ENCODE results near the gene BMPER.

BMPER gene

GRCh38 chr7:33887266-33887975, 17.9 kb upstream of the BMPER start:
- no peaks in the 10 kb centered on the region for H3F3A ChIP-seq (ENCODE audit: insufficient read depth)
- no peaks in the 10 kb centered on the region for H3K9me3 ChIP-seq (ENCODE audit: insufficient read depth, low read length)

DNA sequence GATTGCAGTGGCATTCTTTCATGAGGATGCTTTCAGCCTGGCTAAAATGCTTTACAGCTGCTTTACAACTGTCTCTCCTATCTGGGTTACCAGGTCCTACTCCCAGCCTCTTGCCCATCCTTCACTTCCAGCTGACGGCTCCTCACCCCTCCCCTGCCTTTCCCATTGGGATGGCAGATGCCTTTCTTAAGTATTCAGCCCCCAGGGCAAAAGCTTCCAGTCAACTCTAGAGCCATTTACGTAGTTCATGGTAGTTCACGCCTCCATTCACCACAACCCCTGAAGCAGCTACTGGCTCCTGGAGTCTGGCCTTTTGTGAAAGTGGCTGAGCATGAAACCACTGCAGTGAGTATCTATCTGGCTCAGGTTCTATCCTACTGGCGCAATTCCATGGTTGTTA, 17.2 kb upstream of the BMPER start:
- H2AFZ ChIP-seq (ENCODE audit: low read depth, low read length, severe bottlenecking) = no peak overlapping the region
- H3K9ac ChIP-seq (ENCODE audit: low read length) = no peak overlapping the region
- H3K79me2 ChIP-seq (ENCODE audit: insufficient read depth, low read length) = no peaks in the 10 kb centered on the region
- TF ChIP-seq, protein P1, sequence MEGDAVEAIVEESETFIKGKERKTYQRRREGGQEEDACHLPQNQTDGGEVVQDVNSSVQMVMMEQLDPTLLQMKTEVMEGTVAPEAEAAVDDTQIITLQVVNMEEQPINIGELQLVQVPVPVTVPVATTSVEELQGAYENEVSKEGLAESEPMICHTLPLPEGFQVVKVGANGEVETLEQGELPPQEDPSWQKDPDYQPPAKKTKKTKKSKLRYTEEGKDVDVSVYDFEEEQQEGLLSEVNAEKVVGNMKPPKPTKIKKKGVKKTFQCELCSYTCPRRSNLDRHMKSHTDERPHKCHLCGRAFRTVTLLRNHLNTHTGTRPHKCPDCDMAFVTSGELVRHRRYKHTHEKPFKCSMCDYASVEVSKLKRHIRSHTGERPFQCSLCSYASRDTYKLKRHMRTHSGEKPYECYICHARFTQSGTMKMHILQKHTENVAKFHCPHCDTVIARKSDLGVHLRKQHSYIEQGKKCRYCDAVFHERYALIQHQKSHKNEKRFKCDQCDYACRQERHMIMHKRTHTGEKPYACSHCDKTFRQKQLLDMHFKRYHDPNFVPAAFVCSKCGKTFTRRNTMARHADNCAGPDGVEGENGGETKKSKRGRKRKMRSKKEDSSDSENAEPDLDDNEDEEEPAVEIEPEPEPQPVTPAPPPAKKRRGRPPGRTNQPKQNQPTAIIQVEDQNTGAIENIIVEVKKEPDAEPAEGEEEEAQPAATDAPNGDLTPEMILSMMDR (IDR thresholded peaks at IDR 0.05; ENCODE audit: insufficient read depth, low read length, poor library complexity, severe bottlenecking) = no peak
- TF ChIP-seq EZH2phosphoT487 (conservative IDR thresholded peaks at IDR 0.05; ENCODE audit: low read length) = no peak
- H4K20me1 ChIP-seq (ENCODE audit: low read depth, low read length) = no peaks in the 10 kb centered on the region
- no peaks in the 10 kb centered on the region for H3F3A ChIP-seq (ENCODE audit: insufficient read depth)
- H3K27me3 ChIP-seq (ENCODE audit: low read length) = 0 out of 2 replicates have a peak, but pooled peaks cover 4% of the 10 kb centered on the region
- no peaks in the 10 kb centered on the region for H3K9me2 ChIP-seq (replicated peaks; ENCODE audit: insufficient read depth, low read length)
- H3K36me3 ChIP-seq (ENCODE audit: low read length) = no peaks in the 10 kb centered on the region
- H3K4me2 ChIP-seq (ENCODE audit: low read depth, low read length, poor library complexity, severe bottlenecking) = no peak overlapping the region
- no peaks in the 10 kb centered on the region for H3K9me3 ChIP-seq (ENCODE audit: insufficient read depth, low read length)
- H3K27ac ChIP-seq (ENCODE audit: low read depth, low read length) = no peak overlapping the region
- H3K4me3 ChIP-seq (ENCODE audit: insufficient read depth, low read length, poor library complexity, severe bottlenecking) = no peak overlapping the region

More at GRCh38 chr7:33887266-33887975, 17.9 kb upstream of the BMPER start:
- no peak overlapping the region for H3K4me3 ChIP-seq (ENCODE audit: insufficient read depth, low read length, poor library complexity, severe bottlenecking)
- no peak overlapping the region for H2AFZ ChIP-seq (ENCODE audit: low read depth, low read length, severe bottlenecking)
- H3K4me2 ChIP-seq (ENCODE audit: low read depth, low read length, poor library complexity, severe bottlenecking) = no peak overlapping the region
- no peak overlapping the region for H3K27ac ChIP-seq (ENCODE audit: low read depth, low read length)
- H3K9me2 ChIP-seq (replicated peaks; ENCODE audit: insufficient read depth, low read length) = no peaks in the 10 kb centered on the region
- TF ChIP-seq, protein P1 (IDR thresholded peaks at IDR 0.05; ENCODE audit: insufficient read depth, low read length, poor library complexity, severe bottlenecking) = no peak
- TF ChIP-seq EZH2phosphoT487 (conservative IDR thresholded peaks at IDR 0.05; ENCODE audit: low read length) = no peak
- no peaks in the 10 kb centered on the region for H3K79me2 ChIP-seq (ENCODE audit: insufficient read depth, low read length)
- no peaks in the 10 kb centered on the region for H4K20me1 ChIP-seq (ENCODE audit: low read depth, low read length)
- H3K36me3 ChIP-seq (ENCODE audit: low read length) = no peaks in the 10 kb centered on the region
- H3K9ac ChIP-seq (ENCODE audit: low read length) = no peak overlapping the region
- H3K27me3 ChIP-seq (ENCODE audit: low read length) = no peaks in the 10 kb centered on the region

DNA sequence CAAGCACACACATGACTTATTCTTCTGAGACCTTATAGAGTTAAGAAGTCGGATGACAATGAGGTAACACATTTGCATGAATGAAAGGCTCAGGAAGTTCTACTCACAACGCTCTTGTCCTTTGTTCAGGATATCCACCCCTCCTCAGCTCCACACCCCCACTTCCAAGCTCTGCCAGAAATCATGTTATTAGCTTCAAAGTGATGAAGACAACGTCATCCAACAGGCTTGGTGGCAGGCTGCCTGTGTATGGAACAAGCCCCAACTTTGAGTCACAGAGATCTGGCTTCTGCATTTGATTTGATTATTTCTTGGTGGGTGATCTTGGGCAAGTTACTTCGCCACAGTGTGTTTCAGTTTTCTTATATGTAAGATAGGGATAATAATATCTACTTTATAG, 12.4 kb upstream of the BMPER start:
- no peak for TF ChIP-seq EZH2phosphoT487 (conservative IDR thresholded peaks at IDR 0.05; ENCODE audit: low read length)
- TF ChIP-seq, protein P1 (IDR thresholded peaks at IDR 0.05; ENCODE audit: insufficient read depth, low read length, poor library complexity, severe bottlenecking) = no peak
- no peaks in the 10 kb centered on the region for H3K9me2 ChIP-seq (replicated peaks; ENCODE audit: insufficient read depth, low read length)
- H3K36me3 ChIP-seq (ENCODE audit: low read length) = no peaks in the 10 kb centered on the region
- H3K4me3 ChIP-seq (ENCODE audit: insufficient read depth, low read length, poor library complexity, severe bottlenecking) = no peak overlapping the region
- H2AFZ ChIP-seq (ENCODE audit: low read depth, low read length, severe bottlenecking) = no peak overlapping the region
- H4K20me1 ChIP-seq (ENCODE audit: low read depth, low read length) = no peaks in the 10 kb centered on the region
- H3F3A ChIP-seq (ENCODE audit: insufficient read depth) = no peaks in the 10 kb centered on the region
- H3K27ac ChIP-seq (ENCODE audit: low read depth, low read length) = no peak overlapping the region
- no peak overlapping the region for H3K4me2 ChIP-seq (ENCODE audit: low read depth, low read length, poor library complexity, severe bottlenecking)
- 0 out of 2 replicates have a peak, but pooled peaks cover 4% of the 10 kb centered on the region for H3K27me3 ChIP-seq (ENCODE audit: low read length)
- no peak overlapping the region for H3K9ac ChIP-seq (ENCODE audit: low read length)
- H3K9me3 ChIP-seq (ENCODE audit: insufficient read depth, low read length) = no peaks in the 10 kb centered on the region
- no peaks in the 10 kb centered on the region for H3K79me2 ChIP-seq (ENCODE audit: insufficient read depth, low read length)
